Skeletal muscle cell (primary cell): ENCODE measurements around the gene SLITRK3.
"Not testable (repeated sequence)": the region's sequence is repeated elsewhere in the genome, so short reads cannot be mapped to it uniquely, and the experiment has no call there.

ENCODE experiments used
- DNase-seq: peaks from one replicate; pipeline ENCODE4 v3.0.0-alpha.2; 2010; ENCODE audit warnings: low read depth
- H3K4me3 ChIP-seq: 2 replicates; pipeline ENCODE4 v1.5.1; 2011; ENCODE audit warnings: low read depth, mild to moderate bottlenecking, control low read depth, low read length, moderate library complexity

SLITRK3 gene

DNA sequence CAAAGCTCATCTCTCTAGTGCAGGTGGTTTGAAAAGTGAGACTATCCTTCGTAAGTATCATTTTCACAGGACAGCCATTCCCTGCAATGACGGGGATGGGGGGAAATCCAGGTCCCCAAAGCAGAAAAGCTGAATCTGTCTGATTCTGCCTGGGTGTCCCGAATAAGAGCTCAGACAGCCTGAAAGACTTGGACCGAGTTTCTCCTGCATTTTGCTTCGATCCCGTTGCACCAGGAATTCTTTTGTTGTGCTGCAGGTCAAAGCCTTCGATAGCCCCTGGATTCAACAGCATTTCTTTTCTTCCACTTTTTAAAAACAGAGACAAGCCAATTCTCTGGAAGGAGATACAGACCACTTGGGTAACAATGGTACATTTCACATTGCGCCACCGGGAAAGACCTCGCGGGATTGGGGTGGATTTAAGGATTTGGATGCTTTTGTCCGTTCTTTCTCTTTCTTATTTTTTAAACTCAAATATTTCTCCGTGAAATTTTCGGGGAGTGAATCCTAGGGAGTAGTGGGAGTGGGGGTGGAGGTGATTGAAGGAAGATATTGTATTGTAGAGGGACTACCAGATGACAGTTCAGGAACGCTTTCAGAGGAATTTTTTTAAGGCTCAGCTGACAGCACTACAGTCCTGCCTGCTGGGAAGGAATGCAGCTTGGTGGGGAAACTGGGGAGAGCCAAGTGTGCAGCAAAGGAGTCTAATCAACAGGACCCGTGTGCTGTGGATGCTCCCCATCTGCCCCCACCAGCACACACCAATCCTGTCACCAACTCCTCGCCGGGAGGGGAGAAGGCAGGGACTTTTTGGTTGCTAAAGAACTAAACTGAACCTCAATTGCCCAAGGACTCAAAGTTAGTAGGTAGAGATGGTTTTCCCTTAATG lies 2.6 kb downstream of the SLITRK3 start:
- DNase-seq = no peak
- peak overlapping the region; percentile 2 for H3K4me3 ChIP-seq

DNA sequence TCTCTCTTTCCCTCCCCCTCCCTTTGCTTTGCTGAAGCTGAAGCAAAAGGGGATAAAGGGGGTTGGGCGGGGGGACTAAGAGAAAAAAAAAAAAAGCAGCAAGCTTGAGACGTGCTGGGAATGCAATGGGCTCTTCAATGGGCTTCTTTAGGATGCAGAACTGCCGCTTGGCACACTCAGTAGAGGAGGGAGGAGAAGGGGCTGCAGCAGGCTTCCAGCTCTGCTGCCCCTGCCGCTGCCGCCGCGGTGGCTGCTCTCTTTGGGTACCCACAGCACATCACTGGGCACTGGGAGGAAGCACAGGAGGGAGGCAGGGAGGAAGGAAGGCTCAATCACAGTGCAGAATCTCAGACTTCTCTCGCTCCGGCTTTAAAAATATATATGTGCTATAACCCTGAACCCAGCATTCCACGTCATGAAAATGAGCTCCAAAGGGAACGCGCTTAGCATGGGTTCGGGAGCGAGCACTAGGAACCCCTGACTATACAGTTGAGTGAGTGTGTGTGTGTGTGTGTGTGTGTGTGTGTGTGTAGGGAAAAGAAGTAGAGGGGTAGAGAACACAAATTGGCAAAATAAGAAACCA lies 3.5 kb downstream of the SLITRK3 start:
- DNase-seq = no peak
- H3K4me3 ChIP-seq = peak overlapping the region; percentile 18

DNA sequence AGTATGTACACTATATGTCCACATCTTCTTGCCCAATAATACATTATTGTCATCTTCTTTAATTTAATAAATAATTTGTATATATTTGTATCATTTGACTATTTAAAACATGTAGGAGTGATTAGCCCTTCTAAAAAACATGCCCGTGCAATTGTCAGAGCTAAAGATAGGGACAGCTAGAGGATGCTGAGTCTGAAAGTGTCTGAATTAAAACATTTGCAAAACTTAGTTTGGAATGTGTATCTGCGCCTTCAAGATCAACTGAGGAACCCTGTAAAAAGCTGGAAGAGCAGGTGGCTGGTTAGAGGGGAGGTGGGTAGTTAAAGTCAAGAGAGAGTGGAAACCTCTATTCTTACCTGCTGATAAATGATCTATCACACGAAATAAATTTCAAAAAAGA lies 4.7 kb downstream of the SLITRK3 start:
- no peak overlapping the region for H3K4me3 ChIP-seq
- DNase-seq = no peak

DNA sequence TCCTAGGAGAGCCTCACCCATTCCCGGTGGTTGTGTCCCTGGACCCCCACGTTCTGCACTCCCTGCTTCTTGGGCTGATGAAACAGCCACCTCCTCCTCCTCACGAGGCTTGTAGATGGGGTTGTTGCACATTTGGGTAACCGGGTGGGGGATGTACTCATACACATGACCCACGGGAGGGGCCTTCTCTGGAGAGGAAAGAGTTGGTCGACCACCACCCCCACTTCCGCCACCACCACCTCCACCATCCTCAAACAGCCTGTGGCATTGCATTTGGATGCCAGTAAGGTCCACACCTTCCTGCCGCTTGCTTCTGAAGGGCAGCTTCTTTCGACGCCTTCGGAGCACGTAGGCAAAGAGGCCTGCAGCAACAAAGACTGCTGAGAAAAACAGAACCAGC lies 7.7 kb downstream of the SLITRK3 start:
- DNase-seq = no peak
- H3K4me3 ChIP-seq = no peak overlapping the region

DNA sequence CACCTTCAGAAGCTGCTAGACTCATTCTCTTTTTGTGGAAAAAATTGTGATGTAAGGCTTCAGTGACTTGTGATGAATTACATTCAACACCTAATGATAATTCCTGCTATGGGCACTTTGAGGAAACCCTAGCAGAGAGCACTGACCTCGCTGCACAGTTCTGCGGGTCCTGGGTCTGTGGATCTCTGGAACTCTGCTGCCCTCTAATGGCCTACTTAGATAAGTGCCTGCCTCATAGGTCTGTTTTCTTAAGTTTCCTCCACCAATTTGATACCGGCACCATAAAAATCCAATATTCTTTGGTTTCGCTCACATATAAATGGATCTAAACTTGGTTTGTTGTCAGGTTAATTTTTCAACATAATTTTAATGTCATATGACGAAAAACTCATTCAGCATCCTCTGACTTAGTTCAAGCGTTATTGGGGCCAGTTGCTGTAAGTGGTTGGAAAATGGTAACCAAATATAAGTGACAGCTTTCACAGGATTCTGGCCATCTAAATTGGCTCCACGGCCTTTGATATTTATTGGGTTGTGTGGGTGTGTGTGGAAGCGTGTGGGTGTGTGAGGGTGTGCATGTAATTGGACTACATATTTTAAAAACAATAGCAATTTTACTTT lies 10.4 kb downstream of the SLITRK3 start:
- peak; percentile 8 for DNase-seq
- no peak overlapping the region for H3K4me3 ChIP-seq

DNA sequence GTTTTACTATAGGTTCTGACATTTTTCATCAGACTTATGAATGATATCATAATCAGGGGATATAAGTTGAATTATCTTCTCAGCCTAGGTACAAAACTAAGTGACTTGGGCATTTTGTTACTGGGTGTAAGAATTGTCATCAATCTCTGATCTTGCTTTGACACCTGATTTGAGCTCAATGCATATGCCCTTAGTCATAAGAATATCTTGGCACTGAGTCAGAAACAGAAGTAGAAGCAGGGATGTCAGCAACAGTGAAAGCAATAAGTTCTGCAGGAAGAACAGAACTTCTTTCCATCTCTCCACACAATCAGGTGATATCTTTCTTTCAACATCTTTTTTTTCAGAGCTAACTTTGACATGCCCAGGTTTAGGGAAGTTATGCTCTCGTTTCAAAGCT lies 14.6 kb downstream of the SLITRK3 start:
- no peak overlapping the region for H3K4me3 ChIP-seq
- no peak for DNase-seq

DNA sequence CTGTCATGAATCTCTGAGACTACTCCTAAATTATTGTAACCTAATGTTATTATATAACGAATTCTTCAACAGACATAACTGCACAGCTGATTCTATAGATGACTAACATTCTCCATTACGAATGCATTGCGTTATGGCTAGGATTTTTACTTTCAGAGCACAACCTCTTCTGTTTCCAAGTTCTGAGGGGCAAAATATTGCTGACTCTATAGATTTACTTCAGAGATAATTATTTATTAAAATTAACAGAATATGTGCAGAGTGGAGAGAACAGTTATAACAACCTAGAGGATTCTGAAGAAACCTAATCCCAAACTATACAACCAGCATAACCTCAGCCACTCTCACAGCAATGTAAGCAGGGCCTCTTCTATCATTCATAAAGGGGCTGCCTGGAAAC lies 25.9 kb downstream of the SLITRK3 start:
- DNase-seq = no peak
- H3K4me3 ChIP-seq = no peak overlapping the region

DNA sequence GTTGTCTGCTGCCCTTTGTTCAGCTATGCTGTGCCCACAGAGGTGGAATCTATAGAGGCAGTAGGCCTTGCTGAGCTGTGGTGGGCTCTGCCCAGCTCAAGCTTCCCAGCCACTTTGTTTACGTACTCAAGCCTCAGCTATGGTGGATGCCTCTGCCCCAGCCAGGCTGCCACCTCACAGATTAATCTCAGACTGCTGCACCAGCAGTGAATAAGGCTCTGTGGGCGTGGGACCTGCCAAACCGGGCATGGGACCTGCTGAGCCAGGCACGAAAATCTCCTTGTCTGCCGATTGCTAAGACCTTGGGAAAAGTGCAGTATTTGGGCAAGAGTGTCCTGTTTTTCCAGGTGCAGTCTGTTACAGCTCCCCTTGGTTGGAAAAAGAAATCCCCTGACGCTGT lies 26.8 kb downstream of the SLITRK3 start:
- no peak for DNase-seq
- no peak overlapping the region for H3K4me3 ChIP-seq

DNA sequence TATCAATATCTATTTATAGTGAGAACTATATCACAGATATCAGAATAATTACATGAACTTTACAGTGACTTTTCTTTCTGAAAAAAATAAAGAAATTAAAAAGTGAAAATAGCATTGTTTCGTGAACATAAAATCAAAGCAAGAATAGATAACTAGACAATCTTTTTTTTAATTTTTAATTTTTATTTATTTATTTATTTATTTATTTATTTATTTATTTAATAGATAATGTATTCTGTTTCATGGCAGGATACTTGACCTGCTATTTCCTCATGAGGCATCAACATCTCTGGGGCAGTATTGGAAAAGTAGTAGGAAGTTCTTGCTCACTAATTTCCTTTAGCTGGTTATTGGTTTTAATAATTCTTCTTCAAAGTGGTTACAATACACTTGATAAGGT lies 33.3 kb downstream of the SLITRK3 start:
- no peak for DNase-seq
- H3K4me3 ChIP-seq = no peak overlapping the region

DNA sequence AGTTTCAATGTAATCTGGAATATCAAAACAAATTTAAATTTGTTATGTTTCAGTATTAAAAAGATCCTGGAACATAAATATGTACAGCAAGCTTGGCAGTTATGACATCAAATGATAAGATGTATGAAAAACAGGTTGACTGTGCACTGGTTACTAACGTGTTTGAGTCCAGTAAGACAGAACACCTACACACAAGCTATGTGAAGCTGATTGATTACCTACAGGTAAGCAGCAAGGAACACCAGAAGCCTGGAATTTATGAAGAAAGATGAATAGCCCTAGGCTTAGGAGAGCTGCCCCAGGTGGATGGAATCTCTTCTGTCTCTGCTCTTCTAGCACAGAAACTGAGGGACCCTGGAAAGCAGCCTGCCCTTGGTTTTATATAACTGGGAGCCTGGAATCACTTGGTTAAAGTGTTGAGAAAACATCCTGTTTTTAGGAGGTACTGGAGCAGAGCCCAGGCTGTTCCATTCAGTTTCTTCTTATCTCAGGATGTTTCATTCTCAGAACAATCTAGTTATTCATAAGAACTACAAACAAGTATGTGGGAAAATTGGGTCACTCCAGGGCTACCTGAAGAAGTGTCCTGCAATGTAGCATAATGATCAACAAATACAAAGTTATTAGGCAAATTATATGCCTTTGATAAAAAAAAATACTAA lies 36.3 kb downstream of the SLITRK3 start:
- H3K4me3 ChIP-seq = no peak overlapping the region
- no peak for DNase-seq

DNA sequence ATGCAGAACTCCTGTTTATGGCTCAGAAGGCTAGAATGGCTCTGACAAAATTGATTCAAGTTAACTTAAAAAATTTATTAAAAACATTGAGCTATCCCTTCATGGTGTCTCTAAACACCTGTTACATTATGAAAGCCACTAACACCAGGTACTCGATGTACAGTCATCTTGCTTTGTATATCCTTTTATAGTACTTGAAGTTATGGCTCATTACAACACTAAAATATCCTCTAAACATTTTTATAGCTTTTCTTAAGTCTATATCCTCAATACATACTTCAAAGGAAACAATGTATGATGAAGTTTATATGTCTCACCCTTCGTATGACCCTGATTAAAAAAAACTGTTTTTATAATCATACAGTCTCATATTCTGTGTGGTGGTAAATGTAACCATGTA lies 38.2 kb downstream of the SLITRK3 start:
- no peak for DNase-seq
- no peak overlapping the region for H3K4me3 ChIP-seq

DNA sequence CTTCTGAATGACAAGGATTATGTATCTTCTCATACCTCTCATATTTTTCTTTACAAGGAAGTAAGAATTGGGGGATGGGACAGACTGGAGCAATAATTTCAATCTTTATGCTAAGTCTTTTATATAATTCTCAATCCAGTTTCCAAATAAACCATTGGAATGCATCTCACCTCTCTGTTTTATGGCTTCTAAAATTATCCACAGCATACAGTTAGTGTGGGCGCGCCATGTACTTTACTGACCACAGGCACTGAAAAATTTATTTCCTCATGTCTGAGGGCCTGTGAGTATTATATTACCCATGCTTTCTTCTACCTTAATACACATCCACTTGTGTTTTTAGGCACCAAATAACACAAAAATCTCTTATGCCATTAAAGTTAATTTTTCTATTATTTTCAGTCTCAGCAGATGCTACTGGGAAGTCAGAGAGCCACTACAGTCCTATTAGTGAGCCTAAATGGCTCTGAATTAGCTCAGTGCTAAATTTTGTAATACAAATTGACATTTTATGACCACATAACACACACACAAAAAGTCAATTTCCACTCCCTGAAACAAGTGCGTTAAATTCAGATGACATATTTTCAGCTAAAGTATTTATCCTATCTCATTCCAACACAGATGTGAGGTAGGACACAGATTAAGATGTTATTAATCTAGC lies 39.3 kb downstream of the SLITRK3 start:
- DNase-seq = no peak
- H3K4me3 ChIP-seq = no peak overlapping the region

DNA sequence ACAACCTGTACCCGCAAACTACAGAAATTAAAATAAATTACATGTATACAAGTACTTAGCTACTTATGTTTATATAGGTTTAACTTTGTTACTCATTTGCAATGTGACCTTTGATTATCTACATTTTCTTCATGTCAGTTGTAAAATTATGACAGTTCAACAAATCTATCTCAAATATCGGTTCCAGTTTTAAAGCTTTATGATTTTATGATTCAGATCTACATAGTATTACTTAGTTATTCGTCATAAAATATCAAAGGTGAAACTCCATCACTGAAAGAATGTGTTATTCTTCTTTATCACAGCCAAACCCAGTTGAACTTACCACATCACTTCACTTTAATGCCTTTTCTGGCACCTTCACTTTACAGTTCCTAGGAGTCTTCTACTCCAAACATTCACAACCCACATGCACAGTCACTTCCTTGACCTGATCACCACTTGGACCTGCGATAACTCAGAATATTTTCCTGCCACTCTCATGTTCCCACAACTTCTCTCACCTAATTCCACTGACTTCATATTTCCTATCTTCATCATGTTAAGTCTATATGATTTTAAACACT lies 47.2 kb downstream of the SLITRK3 start:
- H3K4me3 ChIP-seq = no peak overlapping the region
- DNase-seq = no peak

DNA sequence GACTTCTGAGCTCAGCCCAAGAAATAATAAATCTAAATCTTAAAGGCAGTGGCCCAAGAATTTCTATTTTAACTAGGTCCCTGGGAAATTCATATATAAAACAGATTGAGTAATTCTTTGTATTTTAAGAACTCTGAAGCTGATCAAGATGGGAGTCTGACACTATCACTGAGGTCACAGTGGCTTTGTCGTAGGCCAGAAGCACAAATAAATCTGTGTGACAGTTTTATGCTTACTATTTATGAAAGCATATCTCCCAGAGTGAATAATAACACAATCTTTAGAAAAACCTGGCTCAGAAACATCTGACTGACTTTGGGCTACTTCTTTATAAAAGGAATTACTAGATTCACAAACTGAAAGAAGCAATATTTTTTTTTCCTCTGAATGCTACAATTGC lies 51.9 kb downstream of the SLITRK3 start:
- H3K4me3 ChIP-seq = no peak overlapping the region

DNA sequence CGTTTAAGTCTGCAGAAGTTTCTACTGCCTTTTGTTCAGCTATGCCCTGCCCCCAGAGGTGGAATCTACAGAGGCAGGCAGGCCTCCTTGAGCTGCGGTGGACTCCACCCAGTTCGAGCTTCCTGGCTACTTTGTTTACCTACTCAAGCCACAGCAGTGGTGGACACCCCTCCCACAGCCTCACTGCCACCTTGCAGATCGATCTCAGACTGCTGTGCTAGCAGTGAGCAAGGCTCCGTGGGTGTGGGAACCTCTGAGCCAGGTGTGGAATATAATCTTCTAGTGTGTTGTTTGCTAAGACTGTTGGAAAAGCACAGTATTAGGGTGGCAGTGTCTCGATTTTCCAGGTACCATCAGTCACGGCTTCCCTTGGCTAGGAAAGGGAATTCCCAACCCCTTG lies 56.3 kb downstream of the SLITRK3 start:
- not testable (repeated sequence) for DNase-seq, H3K4me3 ChIP-seq

More for the DNA sequence above, 51.9 kb downstream of the SLITRK3 start:
- DNase-seq = no peak
